Mucosa of rectum (tissue), 2 donors: ENCODE data around the gene DKKL1.

Experiments used
- H3K27ac ChIP-seq, 2 donors: one replicate each; pipeline ENCODE4 v1.7.0; 2013; ENCODE audit warnings: inconsistent platforms in 2 of 2, low read depth in 2 of 2, low read length in 2 of 2
- H3K27me3 ChIP-seq, 2 donors: one replicate each; pipeline ENCODE4 v1.7.0; 2013; ENCODE audit warnings: low read length in 2 of 2; ENCODE audit not compliant: control insufficient read depth in 2 of 2, insufficient read depth in 2 of 2
- H3K36me3 ChIP-seq, 2 donors: one replicate each; pipeline ENCODE4 v1.7.0; 2013; ENCODE audit warnings: low read length in 2 of 2; ENCODE audit not compliant: control insufficient read depth in 2 of 2, insufficient read depth in 2 of 2
- H3K4me1 ChIP-seq, 2 donors: one replicate each; pipeline ENCODE4 v1.7.0; 2013; ENCODE audit warnings: low read length in 2 of 2, mild to moderate bottlenecking in 1 of 2; ENCODE audit not compliant: control insufficient read depth in 2 of 2, insufficient read depth in 2 of 2
- H3K4me3 ChIP-seq, 2 donors: one replicate each; pipeline ENCODE4 v1.7.0; 2013; ENCODE audit warnings: low read length in 2 of 2
- H3K9ac ChIP-seq, 2 donors: one replicate each; pipeline ENCODE4 v1.7.0; 2013; ENCODE audit warnings: low read length in 2 of 2, low read depth in 1 of 2, mild to moderate bottlenecking in 1 of 2
- H3K9me3 ChIP-seq, 2 donors: one replicate each; pipeline ENCODE4 v1.7.0; 2013; ENCODE audit warnings: low read length in 2 of 2; ENCODE audit not compliant: control insufficient read depth in 2 of 2
- donor health status: healthy.
- donor health status: Normal muscosa, but diverticular disease.

DKKL1 gene

GRCh38 chr19:49395581-49396407 lies 32.1 kb downstream of the DKKL1 start:
- peaks cover 2 to 4% of the 10 kb centered on the region in 2 donors for H3K27me3 ChIP-seq
- no peak overlapping the region for H3K4me3 ChIP-seq
- H3K9me3 ChIP-seq = no peaks in the 10 kb centered on the region
- H3K4me1 ChIP-seq = no peaks in the 10 kb centered on the region
- H3K27ac ChIP-seq = no peak overlapping the region
- no peak overlapping the region for H3K9ac ChIP-seq
- no peaks in the 10 kb centered on the region for H3K36me3 ChIP-seq

GRCh38 chr19:49396738-49397505 lies 33.2 kb downstream of the DKKL1 start:
- no peaks in the 10 kb centered on the region for H3K36me3 ChIP-seq
- no peak overlapping the region for H3K9ac ChIP-seq
- H3K27ac ChIP-seq = no peak overlapping the region
- H3K27me3 ChIP-seq = peaks cover 2 to 4% of the 10 kb centered on the region in 2 donors
- H3K4me3 ChIP-seq = no peak overlapping the region
- no peaks in the 10 kb centered on the region for H3K4me1 ChIP-seq
- H3K9me3 ChIP-seq = no peaks in the 10 kb centered on the region

- Histone ChIP-seq H3K4me1 (no peaks in the 10 kb centered on the region), H3K4me3 (no peak overlapping the region), H3K36me3 (no peaks in the 10 kb centered on the region), H3K9me3 (no peaks in the 10 kb centered on the region), H3K9ac (no peak overlapping the region), H3K27ac (no peak overlapping the region), H3K27me3 (no peaks in the 10 kb centered on the region)
These were observed 34.4 kb downstream of the DKKL1 start for GRCh38 chr19:49398001-49398615.

- Histone ChIP-seq H3K27me3 (no peaks in the 10 kb centered on the region), H3K9ac (no peak overlapping the region), H3K4me1 (no peaks in the 10 kb centered on the region), H3K36me3 (no peaks in the 10 kb centered on the region), H3K4me3 (no peak overlapping the region), H3K9me3 (no peaks in the 10 kb centered on the region), H3K27ac (no peak overlapping the region)
These were observed 35.3 kb downstream of the DKKL1 start for GRCh38 chr19:49398931-49399330.

- no peaks in the 10 kb centered on the region for H3K9me3 ChIP-seq
These were observed 36.4 kb downstream of the DKKL1 start for GRCh38 chr19:49400029-49400428.

GRCh38 chr19:49403404-49404187 lies 39.9 kb downstream of the DKKL1 start:
- H3K4me1 ChIP-seq = no peaks in the 10 kb centered on the region
- H3K36me3 ChIP-seq = no peaks in the 10 kb centered on the region
- no peaks in the 10 kb centered on the region for H3K27me3 ChIP-seq
- no peak overlapping the region for H3K4me3 ChIP-seq
- H3K9me3 ChIP-seq = no peaks in the 10 kb centered on the region
- H3K9ac ChIP-seq = no peak overlapping the region
- H3K27ac ChIP-seq = no peak overlapping the region

More at GRCh38 chr19:49400029-49400428, 36.4 kb downstream of the DKKL1 start:
- Histone ChIP-seq H3K27me3 (no peaks in the 10 kb centered on the region), H3K4me1 (no peaks in the 10 kb centered on the region), H3K36me3 (no peaks in the 10 kb centered on the region), H3K4me3 (no peak overlapping the region), H3K27ac (no peak overlapping the region), H3K9ac (no peak overlapping the region)

GRCh38 chr19:49407079-49407478 lies 43.4 kb downstream of the DKKL1 start:
- no peaks in the 10 kb centered on the region for H3K9me3 ChIP-seq
- no peak overlapping the region for H3K4me3 ChIP-seq
- H3K27ac ChIP-seq = no peak overlapping the region
- no peaks in the 10 kb centered on the region for H3K36me3 ChIP-seq
- H3K4me1 ChIP-seq = peaks cover 0 to 7% of the 10 kb centered on the region in 2 donors
- H3K27me3 ChIP-seq = no peaks in the 10 kb centered on the region
- no peak overlapping the region for H3K9ac ChIP-seq

GRCh38 chr19:49407482-49408015 lies 43.9 kb downstream of the DKKL1 start:
- Histone ChIP-seq H3K4me3 (no peak overlapping the region), H3K9me3 (no peaks in the 10 kb centered on the region), H3K4me1 (peaks cover 0 to 7% of the 10 kb centered on the region in 2 donors), H3K9ac (no peak overlapping the region), H3K27me3 (no peaks in the 10 kb centered on the region), H3K27ac (no peak overlapping the region), H3K36me3 (no peaks in the 10 kb centered on the region)

- Histone ChIP-seq H3K27me3 (no peaks in the 10 kb centered on the region), H3K36me3 (no peaks in the 10 kb centered on the region), H3K9ac (no peak overlapping the region), H3K4me1 (peaks cover 0 to 7% of the 10 kb centered on the region in 2 donors), H3K4me3 (no peak overlapping the region), H3K9me3 (no peaks in the 10 kb centered on the region), H3K27ac (no peak overlapping the region)
These were observed 45.3 kb downstream of the DKKL1 start for GRCh38 chr19:49408816-49409440.
